Fibroblast of lung (primary cell): ENCODE results near the gene GRIA1. TPM values are rescaled to one million over a fixed set of nuclear protein-coding genes. Genes with fewer than 3 reads are reported as not detected.
A peak's percentile ranks its signal among the peaks of the same experiment; 100 is the strongest.

Experiments used
- DNase-seq, 2 donors: peaks; one replicate each; pipeline versions ENCODE4 v3.0.0 to v3.0.0-alpha.2; 2010; ENCODE audit warnings: low read depth in 2 of 2
- H2AFZ ChIP-seq: 2 replicates; pipeline ENCODE4 v1.5.1; 2012; ENCODE audit warnings: low read length, control low read depth, inconsistent platforms
- H3K27ac ChIP-seq: 2 replicates; pipeline ENCODE4 v1.5.1; 2011; ENCODE audit warnings: low read length, control low read depth; ENCODE audit not compliant: insufficient read depth
- H3K27me3 ChIP-seq: 2 replicates; pipeline ENCODE4 v1.5.1; 2011; ENCODE audit warnings: mild to moderate bottlenecking, low read length; ENCODE audit not compliant: control insufficient read depth, insufficient read depth
- H3K36me3 ChIP-seq: 2 replicates; pipeline ENCODE4 v1.5.1; 2011; ENCODE audit warnings: low read length; ENCODE audit not compliant: control insufficient read depth, insufficient read depth
- H3K4me1 ChIP-seq: 2 replicates; pipeline ENCODE4 v1.5.1; 2011; ENCODE audit warnings: low read length; ENCODE audit not compliant: control insufficient read depth, insufficient read depth; ENCODE audit errors: extremely low read depth
- H3K4me2 ChIP-seq: 2 replicates; pipeline ENCODE4 v1.5.1; 2011; ENCODE audit warnings: low read length, control low read depth; ENCODE audit not compliant: insufficient read depth; ENCODE audit errors: extremely low read depth
- H3K4me3 ChIP-seq, 4 experiments: fragments of 200-600 bp in 1 of 4; sonication (generic) in 1 of 4; replicated peaks in 1 of 4; 2 replicates each; pipeline ENCODE4 v1.5.1; 2011 to 2016; ENCODE audit warnings: low read length in 4 of 4, low read depth in 3 of 4, mild to moderate bottlenecking in 3 of 4, control low read depth in 2 of 4, inconsistent platforms in 1 of 4, mixed read lengths in 1 of 4; ENCODE audit not compliant: insufficient read depth in 1 of 4; ENCODE audit errors: control extremely low read depth in 1 of 4
- H3K79me2 ChIP-seq: 2 replicates; pipeline ENCODE4 v1.5.1; 2012; ENCODE audit warnings: mild to moderate bottlenecking, low read length, inconsistent platforms; ENCODE audit not compliant: control insufficient read depth, insufficient read depth
- H3K9ac ChIP-seq: 2 replicates; pipeline ENCODE4 v1.5.1; 2011; ENCODE audit warnings: mild to moderate bottlenecking, low read length, control low read depth; ENCODE audit not compliant: insufficient read depth
- H3K9me3 ChIP-seq: 2 replicates; pipeline ENCODE4 v1.5.1; 2012; ENCODE audit warnings: low read depth, low read length; ENCODE audit not compliant: control insufficient read depth, insufficient read depth
- H4K20me1 ChIP-seq: 2 replicates; pipeline ENCODE4 v1.5.1; 2011; ENCODE audit warnings: low read length; ENCODE audit not compliant: control insufficient read depth, insufficient read depth; ENCODE audit errors: extremely low read depth
- CTCF ChIP-seq, 2 donors: IDR thresholded peaks in 1 of 2; conservative IDR thresholded peaks in 1 of 2; 1 replicate in 1 of 2; 2 replicates in 1 of 2; pipeline ENCODE4 v1.5.1; 2011 to 2012; ENCODE audit warnings: low read length in 2 of 2, control low read depth in 1 of 2, inconsistent platforms in 1 of 2, low read depth in 1 of 2, mild to moderate bottlenecking in 1 of 2
- EZH2 ChIP-seq: IDR thresholded peaks from 2 replicates; pipeline ENCODE4 v1.5.1; 2012; ENCODE audit warnings: low read length, control low read depth, mild to moderate bottlenecking; ENCODE audit errors: missing control alignments
- polyA plus RNA-seq, 2 donors: library from polyadenylated mRNA; depleted of rRNA in 1 of 2; stranded (reverse) in 1 of 2; unstranded in 1 of 2; fragments of >200 nt; gene quantifications; 2 replicates each; pipeline ENCODE4 v1.2.1, GENCODE V29; 2011 to 2012; ENCODE audit warnings: missing spikeins in 1 of 2
- total RNA-seq: library from RNA; depleted of rRNA; stranded (reverse); fragments of >200 nt; gene quantifications from 2 replicates; pipeline ENCODE4 v1.2.1, GENCODE V29; 2014

GRIA1 gene
- total and polyA plus RNA-seq, 2 donors (not counting 1 experiment from before 2014, with no cell fraction given), result 2.0 to 4.5 TPM

- Histone ChIP-seq H3K27ac (no peak overlapping the region), H3K27me3 (no peaks in the 10 kb centered on the region), H4K20me1 (no peaks in the 10 kb centered on the region), H3K4me1 (peaks cover 2% of the 10 kb centered on the region), H3K9me3 (no peaks in the 10 kb centered on the region), H3K4me2 (no peak overlapping the region), H3K36me3 (no peaks in the 10 kb centered on the region), H3K79me2 (no peaks in the 10 kb centered on the region), H3K9ac (no peak overlapping the region), H3K4me3 (no peak overlapping the region), H2AFZ (no peak overlapping the region)
- no peak for TF ChIP-seq EZH2
- no peak for TF ChIP-seq CTCF (conservative IDR thresholded peaks at IDR 0.05 in 1 of 2, IDR thresholded peaks at IDR 0.05 in 1 of 2; ENCODE audit: low read depth in 1 of 2, low read length in 2 of 2)
- DNase-seq, result peak in 1 of 2 donors; percentile 60
Observed at GRCh38 chr5:153543288-153543687, 52.8 kb downstream of the GRIA1 start.

- no peaks in the 10 kb centered on the region for H4K20me1 ChIP-seq
- peaks cover 2% of the 10 kb centered on the region for H3K4me1 ChIP-seq
- no peak overlapping the region for H3K4me3 ChIP-seq
- no peaks in the 10 kb centered on the region for H3K79me2 ChIP-seq
- H3K27me3 ChIP-seq, result no peaks in the 10 kb centered on the region
- no peak overlapping the region for H3K4me2 ChIP-seq
- H3K9ac ChIP-seq, result no peak overlapping the region
- H3K27ac ChIP-seq, result no peak overlapping the region
- peak in 1 of 2 donors; percentile 71 for DNase-seq
- TF ChIP-seq EZH2 (no peak), CTCF (conservative IDR thresholded peaks at IDR 0.05 in 1 of 2, IDR thresholded peaks at IDR 0.05 in 1 of 2; ENCODE audit: low read depth in 1 of 2, low read length in 2 of 2) (no peak)
- no peaks in the 10 kb centered on the region for H3K9me3 ChIP-seq
- H2AFZ ChIP-seq, result no peak overlapping the region
- H3K36me3 ChIP-seq, result no peaks in the 10 kb centered on the region
Observed at GRCh38 chr5:153543959-153544470, 53.5 kb downstream of the GRIA1 start.

GRCh38 chr5:153544706-153545105 lies 54.2 kb downstream of the GRIA1 start:
- H4K20me1 ChIP-seq, result no peaks in the 10 kb centered on the region

More at GRCh38 chr5:153544706-153545105, 54.2 kb downstream of the GRIA1 start:
- Histone ChIP-seq H3K9me3 (no peaks in the 10 kb centered on the region), H3K27ac (no peak overlapping the region), H3K4me1 (peaks cover 2% of the 10 kb centered on the region), H3K9ac (no peak overlapping the region), H3K27me3 (no peaks in the 10 kb centered on the region), H3K4me3 (no peak overlapping the region), H3K4me2 (no peak overlapping the region), H3K79me2 (no peaks in the 10 kb centered on the region), H2AFZ (no peak overlapping the region), H3K36me3 (no peaks in the 10 kb centered on the region)
- TF ChIP-seq EZH2 (no peak), CTCF (conservative IDR thresholded peaks at IDR 0.05 in 1 of 2, IDR thresholded peaks at IDR 0.05 in 1 of 2; ENCODE audit: low read depth in 1 of 2, low read length in 2 of 2) (no peak)
- no peak for DNase-seq
